ENCODE data around the gene GCNA.
"Not testable (repeated sequence)": the region's sequence is repeated elsewhere in the genome, so short reads cannot be mapped to it uniquely, and the experiment has no call there.

DNA sequence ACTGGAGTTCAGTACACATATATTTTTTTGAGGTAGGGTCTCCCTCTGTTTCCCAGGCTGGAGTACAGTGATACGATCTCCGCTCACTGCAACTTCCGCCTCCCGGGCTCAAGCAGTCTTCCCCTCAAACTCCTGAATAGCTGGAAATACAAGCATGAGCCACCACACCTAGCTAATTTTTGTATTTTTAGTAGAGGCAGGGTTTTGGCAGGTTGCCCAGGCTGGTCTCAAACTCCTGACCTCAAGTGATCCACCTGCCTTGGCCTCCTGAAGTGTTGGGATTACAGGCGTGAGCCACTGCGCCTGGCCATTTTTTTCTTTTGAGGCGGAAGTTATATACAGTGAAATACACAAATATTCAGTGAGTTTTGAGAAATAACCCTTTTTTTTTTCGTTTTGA is 6.8 kb upstream of the GCNA start:
- not testable (repeated sequence) for TF ChIP-seq POLR2AphosphoS5 (IDR thresholded peaks at IDR 0.05; ENCODE audit: low read length); EGR1 (IDR thresholded peaks at IDR 0.05; ENCODE audit: borderline replicate concordance in 1 of 2, low read depth in 2 of 2, low read length in 2 of 2); POU2F2 (IDR thresholded peaks at IDR 0.05; ENCODE audit: borderline replicate concordance, low read depth, low read length); HCFC1 (IDR thresholded peaks at IDR 0.05; ENCODE audit: low read length); POLR2AphosphoS2 (IDR thresholded peaks at IDR 0.05; ENCODE audit: low read depth, low read length); ZZZ3 (IDR thresholded peaks at IDR 0.05; ENCODE audit: control insufficient read depth, insufficient read length, low read depth)
- TF ChIP-seq, protein P1, sequence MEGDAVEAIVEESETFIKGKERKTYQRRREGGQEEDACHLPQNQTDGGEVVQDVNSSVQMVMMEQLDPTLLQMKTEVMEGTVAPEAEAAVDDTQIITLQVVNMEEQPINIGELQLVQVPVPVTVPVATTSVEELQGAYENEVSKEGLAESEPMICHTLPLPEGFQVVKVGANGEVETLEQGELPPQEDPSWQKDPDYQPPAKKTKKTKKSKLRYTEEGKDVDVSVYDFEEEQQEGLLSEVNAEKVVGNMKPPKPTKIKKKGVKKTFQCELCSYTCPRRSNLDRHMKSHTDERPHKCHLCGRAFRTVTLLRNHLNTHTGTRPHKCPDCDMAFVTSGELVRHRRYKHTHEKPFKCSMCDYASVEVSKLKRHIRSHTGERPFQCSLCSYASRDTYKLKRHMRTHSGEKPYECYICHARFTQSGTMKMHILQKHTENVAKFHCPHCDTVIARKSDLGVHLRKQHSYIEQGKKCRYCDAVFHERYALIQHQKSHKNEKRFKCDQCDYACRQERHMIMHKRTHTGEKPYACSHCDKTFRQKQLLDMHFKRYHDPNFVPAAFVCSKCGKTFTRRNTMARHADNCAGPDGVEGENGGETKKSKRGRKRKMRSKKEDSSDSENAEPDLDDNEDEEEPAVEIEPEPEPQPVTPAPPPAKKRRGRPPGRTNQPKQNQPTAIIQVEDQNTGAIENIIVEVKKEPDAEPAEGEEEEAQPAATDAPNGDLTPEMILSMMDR (IDR thresholded peaks at IDR 0.05 in 2 of 3, conservative IDR thresholded peaks at IDR 0.05 in 1 of 3; ENCODE audit: control insufficient read depth in 2 of 3, extremely low read depth in 1 of 3, insufficient read depth in 1 of 3, low read depth in 3 of 3, low read length in 3 of 3) = not testable (repeated sequence)
- TF ChIP-seq, protein P2, sequence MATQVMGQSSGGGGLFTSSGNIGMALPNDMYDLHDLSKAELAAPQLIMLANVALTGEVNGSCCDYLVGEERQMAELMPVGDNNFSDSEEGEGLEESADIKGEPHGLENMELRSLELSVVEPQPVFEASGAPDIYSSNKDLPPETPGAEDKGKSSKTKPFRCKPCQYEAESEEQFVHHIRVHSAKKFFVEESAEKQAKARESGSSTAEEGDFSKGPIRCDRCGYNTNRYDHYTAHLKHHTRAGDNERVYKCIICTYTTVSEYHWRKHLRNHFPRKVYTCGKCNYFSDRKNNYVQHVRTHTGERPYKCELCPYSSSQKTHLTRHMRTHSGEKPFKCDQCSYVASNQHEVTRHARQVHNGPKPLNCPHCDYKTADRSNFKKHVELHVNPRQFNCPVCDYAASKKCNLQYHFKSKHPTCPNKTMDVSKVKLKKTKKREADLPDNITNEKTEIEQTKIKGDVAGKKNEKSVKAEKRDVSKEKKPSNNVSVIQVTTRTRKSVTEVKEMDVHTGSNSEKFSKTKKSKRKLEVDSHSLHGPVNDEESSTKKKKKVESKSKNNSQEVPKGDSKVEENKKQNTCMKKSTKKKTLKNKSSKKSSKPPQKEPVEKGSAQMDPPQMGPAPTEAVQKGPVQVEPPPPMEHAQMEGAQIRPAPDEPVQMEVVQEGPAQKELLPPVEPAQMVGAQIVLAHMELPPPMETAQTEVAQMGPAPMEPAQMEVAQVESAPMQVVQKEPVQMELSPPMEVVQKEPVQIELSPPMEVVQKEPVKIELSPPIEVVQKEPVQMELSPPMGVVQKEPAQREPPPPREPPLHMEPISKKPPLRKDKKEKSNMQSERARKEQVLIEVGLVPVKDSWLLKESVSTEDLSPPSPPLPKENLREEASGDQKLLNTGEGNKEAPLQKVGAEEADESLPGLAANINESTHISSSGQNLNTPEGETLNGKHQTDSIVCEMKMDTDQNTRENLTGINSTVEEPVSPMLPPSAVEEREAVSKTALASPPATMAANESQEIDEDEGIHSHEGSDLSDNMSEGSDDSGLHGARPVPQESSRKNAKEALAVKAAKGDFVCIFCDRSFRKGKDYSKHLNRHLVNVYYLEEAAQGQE (IDR thresholded peaks at IDR 0.05; ENCODE audit: low read depth, low read length) = not testable (repeated sequence)
- TF ChIP-seq, protein P3, sequence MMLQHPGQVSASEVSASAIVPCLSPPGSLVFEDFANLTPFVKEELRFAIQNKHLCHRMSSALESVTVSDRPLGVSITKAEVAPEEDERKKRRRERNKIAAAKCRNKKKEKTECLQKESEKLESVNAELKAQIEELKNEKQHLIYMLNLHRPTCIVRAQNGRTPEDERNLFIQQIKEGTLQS (IDR thresholded peaks at IDR 0.05; ENCODE audit: borderline replicate concordance, extremely low read depth, low read depth, low read length) = not testable (repeated sequence)
- TF ChIP-seq, protein P4, sequence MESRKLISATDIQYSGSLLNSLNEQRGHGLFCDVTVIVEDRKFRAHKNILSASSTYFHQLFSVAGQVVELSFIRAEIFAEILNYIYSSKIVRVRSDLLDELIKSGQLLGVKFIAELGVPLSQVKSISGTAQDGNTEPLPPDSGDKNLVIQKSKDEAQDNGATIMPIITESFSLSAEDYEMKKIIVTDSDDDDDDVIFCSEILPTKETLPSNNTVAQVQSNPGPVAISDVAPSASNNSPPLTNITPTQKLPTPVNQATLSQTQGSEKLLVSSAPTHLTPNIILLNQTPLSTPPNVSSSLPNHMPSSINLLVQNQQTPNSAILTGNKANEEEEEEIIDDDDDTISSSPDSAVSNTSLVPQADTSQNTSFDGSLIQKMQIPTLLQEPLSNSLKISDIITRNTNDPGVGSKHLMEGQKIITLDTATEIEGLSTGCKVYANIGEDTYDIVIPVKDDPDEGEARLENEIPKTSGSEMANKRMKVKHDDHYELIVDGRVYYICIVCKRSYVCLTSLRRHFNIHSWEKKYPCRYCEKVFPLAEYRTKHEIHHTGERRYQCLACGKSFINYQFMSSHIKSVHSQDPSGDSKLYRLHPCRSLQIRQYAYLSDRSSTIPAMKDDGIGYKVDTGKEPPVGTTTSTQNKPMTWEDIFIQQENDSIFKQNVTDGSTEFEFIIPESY (IDR thresholded peaks at IDR 0.05) = not testable (repeated sequence)
- TF ChIP-seq, protein P5, sequence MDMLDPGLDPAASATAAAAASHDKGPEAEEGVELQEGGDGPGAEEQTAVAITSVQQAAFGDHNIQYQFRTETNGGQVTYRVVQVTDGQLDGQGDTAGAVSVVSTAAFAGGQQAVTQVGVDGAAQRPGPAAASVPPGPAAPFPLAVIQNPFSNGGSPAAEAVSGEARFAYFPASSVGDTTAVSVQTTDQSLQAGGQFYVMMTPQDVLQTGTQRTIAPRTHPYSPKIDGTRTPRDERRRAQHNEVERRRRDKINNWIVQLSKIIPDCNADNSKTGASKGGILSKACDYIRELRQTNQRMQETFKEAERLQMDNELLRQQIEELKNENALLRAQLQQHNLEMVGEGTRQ (IDR thresholded peaks at IDR 0.05; ENCODE audit: borderline replicate concordance, low read depth, low read length) = not testable (repeated sequence)
